Measurements from ENCODE around the gene ECM1. TPM values are rescaled to one million over a fixed set of nuclear protein-coding genes. Genes with fewer than 3 reads are reported as not detected.
A peak's percentile ranks its signal among the peaks of the same experiment; 100 is the strongest.

Gene ECM1
- total RNA-seq, 1 donor from 2014 or later: 4.4 TPM

- no peak for DNase-seq
Measured at GRCh38 chr1:150545486-150546032, 37.6 kb downstream of the ECM1 start.

- DNase-seq: no peak
Measured at GRCh38 chr1:150546294-150546937, 38.5 kb downstream of the ECM1 start.

GRCh38 chr1:150548324-150548631 is 40.4 kb downstream of the ECM1 start:
- DNase-seq: no peak

GRCh38 chr1:150548632-150549495 is 41.0 kb downstream of the ECM1 start, which contains the start of gene ADAMTSL4:
TSS of gene ADAMTSL4 (plus strand) at chr1:150549408. CDS start at chr1:150552289, 2,881 bp downstream.
- DNase-seq: peak; percentile 47

DNA sequence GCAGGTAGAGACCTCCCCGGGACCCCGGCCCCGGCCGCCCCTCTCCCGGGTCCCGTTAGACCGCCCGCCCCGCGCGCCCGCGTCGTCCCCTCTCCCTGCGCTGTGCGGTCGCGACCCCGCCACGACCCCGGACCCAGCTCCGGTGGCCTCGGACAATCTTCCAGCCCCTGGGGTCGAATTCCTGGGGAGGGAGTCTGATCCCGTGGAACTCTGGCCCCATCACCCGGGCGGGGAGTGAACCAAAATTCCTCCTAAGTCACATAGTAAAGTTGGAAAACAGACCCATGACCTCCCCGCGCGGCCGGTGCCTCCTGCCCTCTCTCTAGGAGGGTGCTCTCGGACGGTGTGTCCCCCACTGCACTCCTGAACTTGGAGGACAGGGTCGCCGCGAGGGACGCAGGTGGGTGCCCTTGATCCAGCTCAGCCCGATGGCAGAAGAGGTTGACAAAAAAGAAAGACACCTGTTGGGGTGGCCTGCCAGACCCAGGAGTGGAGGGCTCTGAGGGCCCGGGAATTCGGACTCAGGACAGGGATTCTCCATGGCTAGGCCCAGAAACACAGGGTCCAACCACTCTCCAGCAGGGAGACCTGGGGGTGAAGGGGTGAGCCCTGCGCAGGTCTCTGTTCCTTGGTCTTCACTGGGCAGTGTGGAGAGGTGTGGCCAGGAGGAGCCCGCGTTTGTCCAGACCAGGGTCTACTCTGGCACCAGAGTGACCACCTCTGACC is 41.8 kb downstream of the ECM1 start:
- no peak for DNase-seq

GRCh38 chr1:150550222-150551050 is 42.5 kb downstream of the ECM1 start:
- peak; percentile 55 for DNase-seq

- DNase-seq: no peak
Measured at GRCh38 chr1:150551051-150551783, 43.3 kb downstream of the ECM1 start.

DNA sequence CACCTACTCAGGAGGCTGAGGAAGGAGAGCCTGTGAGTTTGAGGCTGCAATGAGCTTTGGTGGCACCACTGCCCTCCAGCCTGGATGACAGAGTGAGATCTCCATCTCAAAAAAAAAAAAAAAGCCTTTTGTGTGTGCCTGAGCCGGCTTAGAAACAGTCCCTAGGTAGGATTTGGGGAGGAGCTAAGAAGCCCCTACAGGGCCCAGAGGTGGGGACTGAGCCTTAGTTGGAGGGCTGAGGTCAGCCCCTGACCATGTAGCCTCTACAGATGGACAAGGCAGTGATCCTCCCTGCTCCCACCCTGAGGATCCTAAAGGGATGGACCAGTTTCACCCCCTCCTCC is 43.8 kb downstream of the ECM1 start:
- DNase-seq: no peak

GRCh38 chr1:150552128-150552910 is 44.4 kb downstream of the ECM1 start:
- peak; percentile 53 for DNase-seq

DNA sequence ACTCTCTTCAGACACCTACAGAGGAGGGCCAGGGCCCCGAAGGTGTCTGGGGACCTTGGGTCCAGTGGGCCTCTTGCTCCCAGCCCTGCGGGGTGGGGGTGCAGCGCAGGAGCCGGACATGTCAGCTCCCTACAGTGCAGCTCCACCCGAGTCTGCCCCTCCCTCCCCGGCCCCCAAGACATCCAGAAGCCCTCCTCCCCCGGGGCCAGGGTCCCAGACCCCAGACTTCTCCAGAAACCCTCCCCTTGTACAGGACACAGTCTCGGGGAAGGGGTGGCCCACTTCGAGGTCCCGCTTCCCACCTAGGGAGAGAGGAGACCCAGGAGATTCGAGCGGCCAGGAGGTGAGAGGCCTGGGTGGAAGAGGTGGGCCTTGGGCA is 45.0 kb downstream of the ECM1 start:
- no peak for DNase-seq

DNA sequence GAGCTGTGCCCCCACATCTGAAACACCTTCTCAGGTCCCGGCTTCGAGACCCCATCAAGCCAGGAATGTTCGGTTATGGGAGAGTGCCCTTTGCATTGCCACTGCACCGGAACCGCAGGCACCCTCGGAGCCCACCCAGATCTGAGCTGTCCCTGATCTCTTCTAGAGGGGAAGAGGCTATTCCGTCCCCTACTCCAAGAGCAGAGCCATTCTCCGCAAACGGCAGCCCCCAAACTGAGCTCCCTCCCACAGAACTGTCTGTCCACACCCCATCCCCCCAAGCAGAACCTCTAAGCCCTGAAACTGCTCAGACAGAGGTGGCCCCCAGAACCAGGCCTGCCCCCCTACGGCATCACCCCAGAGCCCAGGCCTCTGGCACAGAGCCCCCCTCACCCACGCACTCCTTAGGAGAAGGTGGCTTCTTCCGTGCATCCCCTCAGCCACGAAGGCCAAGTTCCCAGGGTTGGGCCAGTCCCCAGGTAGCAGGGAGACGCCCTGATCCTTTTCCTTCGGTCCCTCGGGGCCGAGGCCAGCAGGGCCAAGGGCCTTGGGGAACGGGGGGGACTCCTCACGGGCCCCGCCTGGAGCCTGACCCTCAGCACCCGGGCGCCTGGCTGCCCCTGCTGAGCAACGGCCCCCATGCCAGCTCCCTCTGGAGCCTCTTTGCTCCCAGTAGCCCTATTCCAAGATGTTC is 45.6 kb downstream of the ECM1 start:
- no peak for DNase-seq

- no peak for DNase-seq
Measured at GRCh38 chr1:150554086-150554452, 46.2 kb downstream of the ECM1 start.

DNA sequence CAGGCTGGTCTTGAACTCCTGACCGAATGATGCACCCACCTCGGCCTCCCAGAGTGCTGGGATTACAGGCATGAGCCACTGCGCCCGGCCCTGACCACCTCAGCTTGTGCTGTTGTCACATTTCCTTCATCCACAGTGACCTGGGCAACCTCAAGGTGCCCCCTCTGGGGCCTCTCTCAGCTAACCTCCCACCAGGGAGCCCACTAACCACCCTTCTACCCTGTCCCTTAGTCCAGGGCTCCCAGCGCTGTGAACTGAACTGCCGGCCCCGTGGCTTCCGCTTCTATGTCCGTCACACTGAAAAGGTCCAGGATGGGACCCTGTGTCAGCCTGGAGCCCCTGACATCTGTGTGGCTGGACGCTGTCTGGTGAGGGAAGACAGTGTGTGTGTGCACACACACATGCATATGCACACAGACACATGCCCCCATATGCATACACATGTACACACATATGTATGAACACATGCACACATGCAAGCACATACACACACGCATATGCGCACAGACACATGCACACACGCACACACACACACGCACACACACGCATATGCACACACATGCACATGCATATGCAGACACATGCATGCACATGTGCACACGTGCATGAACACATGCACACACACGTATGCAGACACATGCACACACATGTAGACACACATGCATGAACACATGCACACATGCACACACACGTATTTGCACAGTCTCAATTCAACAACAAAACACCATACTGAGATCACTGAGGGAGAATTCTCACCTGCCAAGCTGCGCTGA is 47.5 kb downstream of the ECM1 start:
- DNase-seq: no peak

DNA sequence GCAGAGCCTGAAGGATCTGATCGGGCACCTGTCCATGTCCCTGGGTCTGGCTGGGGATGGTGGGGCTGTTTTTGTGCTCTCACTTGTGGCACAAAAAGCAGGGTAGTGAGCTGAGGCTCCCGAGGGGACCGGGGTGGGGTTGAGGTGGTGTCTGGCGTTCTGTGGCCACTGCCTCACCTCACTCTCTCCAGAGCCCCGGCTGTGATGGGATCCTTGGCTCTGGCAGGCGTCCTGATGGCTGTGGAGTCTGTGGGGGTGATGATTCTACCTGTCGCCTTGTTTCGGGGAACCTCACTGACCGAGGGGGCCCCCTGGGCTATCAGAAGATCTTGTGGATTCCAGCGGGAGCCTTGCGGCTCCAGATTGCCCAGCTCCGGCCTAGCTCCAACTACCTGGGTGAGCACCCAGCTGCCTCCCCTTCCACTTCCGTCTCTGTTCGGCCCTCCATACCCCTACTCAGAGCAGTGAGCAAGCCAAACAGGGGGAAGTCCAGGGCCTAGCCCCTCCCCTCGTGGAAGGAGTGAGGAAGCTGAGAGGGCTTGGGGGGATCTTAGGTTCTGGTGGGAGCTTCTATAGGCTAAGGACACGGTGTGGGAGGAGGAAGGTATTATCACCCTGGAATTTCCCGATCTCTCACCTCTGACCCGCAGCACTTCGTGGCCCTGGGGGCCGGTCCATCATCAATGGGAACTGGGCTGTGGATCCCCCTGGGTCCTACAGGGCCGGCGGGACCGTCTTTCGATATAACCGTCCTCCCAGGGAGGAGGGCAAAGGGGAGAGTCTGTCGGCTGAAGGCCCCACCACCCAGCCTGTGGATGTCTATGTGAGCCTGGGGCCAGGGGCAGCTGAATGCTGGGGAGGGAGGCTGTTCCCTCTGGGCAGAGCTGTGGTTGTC is 48.3 kb downstream of the ECM1 start:
- no peak for DNase-seq

DNA sequence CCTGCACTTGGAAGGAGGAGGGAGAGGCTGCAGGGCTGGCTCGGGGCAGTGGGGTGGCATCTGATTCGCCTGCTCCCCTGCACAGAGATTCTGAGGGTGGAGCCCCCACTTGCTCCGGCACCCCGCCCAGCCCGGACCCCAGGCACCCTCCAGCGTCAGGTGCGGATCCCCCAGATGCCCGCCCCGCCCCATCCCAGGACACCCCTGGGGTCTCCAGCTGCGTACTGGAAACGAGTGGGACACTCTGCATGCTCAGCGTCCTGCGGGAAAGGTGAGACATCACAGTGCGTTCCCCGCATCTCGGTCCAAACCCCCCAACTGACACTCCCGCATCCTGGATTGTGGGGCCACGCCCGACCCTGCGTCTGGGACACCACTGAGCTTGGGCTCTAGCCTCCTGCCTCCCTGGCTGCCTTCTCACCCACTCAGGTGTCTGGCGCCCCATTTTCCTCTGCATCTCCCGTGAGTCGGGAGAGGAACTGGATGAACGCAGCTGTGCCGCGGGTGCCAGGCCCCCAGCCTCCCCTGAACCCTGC is 49.2 kb downstream of the ECM1 start:
- no peak for DNase-seq

GRCh38 chr1:150557813-150558212 is 49.9 kb downstream of the ECM1 start:
- no peak for DNase-seq

DNA sequence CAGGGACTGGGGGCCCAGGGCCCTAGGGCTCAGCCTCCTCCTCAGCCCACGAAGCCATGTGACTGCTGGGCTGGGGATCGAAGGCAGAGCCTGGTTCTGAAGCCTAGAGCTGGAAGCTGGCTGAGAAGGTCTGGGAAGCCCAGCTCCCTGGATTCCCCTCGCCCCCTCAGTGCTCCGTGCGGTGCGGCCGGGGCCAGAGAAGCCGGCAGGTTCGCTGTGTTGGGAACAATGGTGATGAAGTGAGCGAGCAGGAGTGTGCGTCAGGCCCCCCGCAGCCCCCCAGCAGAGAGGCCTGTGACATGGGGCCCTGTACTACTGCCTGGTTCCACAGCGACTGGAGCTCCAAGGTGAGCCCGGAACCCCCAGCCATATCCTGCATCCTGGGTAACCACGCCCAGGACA is 50.4 kb downstream of the ECM1 start:
- no peak for DNase-seq
